Lower lobe of right lung (tissue), 2 donors: ENCODE data around the gene RAPGEF4. TPM values are rescaled to one million over a fixed set of nuclear protein-coding genes. Genes with fewer than 3 reads are reported as not detected.
A peak's percentile ranks its signal among the peaks of the same experiment; 100 is the strongest.

ENCODE experiments used
- ATAC-seq, 2 donors: fragments of 200-7000 bp; cut with Tn5 transposase; one replicate each; pipeline ENCODE4 v1.9.1; 2020 to 2022; ENCODE audit warnings: mild to moderate bottlenecking in 2 of 2, moderate library complexity in 2 of 2
- DNase-seq: peaks from one replicate; pipeline ENCODE4 v3.0.0-alpha.2; 2020
- H3K27ac ChIP-seq: fragments of 200-600 bp; one replicate; pipeline ENCODE4 v1.8.0; 2022
- H3K27me3 ChIP-seq: fragments of 200-600 bp; one replicate; pipeline ENCODE4 v1.8.0; 2022; ENCODE audit warnings: low read depth
- H3K36me3 ChIP-seq: fragments of 200-600 bp; one replicate; pipeline ENCODE4 v1.8.0; 2022; ENCODE audit warnings: mild to moderate bottlenecking
- H3K4me1 ChIP-seq: fragments of 200-600 bp; one replicate; pipeline ENCODE4 v1.8.0; 2022
- H3K4me3 ChIP-seq: fragments of 200-600 bp; one replicate; pipeline ENCODE4 v1.8.0; 2022; ENCODE audit warnings: mild to moderate bottlenecking
- H3K9me3 ChIP-seq: fragments of 200-600 bp; one replicate; pipeline ENCODE4 v1.8.0; 2022
- intact Hi-C: fragments of 100-400 bp; cut with DNase I; formaldehyde crosslinking; loops from one replicate; pipeline ENCODE4 v1.11.0; 2022
- total RNA-seq: library from RNA; stranded (reverse); fragmentation: NEBNext Ultra II Directional; extraction: Animal tissue kit (Norgen Biotek cat#: 25700); gene quantifications from one replicate; pipeline ENCODE4 v1.2.1, GENCODE V29; 2021
- TF ChIP-seq, protein P1 (sequence below): fragments of 200-600 bp; IDR thresholded peaks from one replicate; pipeline ENCODE4 v1.8.0; 2022; ENCODE audit warnings: antibody characterized with exemption, mild to moderate bottlenecking
- donor health status: DM: no; HTN: yes; CAD: no; lungs with severe emphysema.

RAPGEF4 gene
- total RNA-seq, 1 donor from 2014 or later = 14.6 TPM

DNA sequence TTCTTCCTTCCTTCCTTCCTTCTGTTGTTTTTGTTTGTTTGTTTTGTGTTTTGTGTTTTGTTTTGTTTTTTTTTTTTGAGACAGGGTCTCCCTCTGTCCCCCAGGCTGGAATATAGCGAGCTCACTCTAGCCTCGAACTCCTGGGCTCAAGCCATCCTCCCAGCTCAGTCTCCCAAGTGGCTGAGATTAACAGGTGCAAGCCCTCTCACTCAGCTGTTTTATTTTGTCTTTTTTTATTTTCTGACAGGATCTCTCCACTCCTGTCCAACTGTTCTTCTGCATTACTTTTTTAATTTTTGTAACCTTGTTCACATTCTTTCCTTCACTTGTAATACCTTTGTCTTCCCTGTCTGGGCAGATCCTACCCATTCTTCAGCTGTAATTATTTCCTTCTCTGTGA is 363.6 kb downstream of the RAPGEF4 start:
- Histone ChIP-seq H3K36me3 (peaks cover 9% of the 10 kb centered on the region), H3K4me1 (no peaks in the 10 kb centered on the region), H3K4me3 (no peak overlapping the region), H3K27me3 (no peaks in the 10 kb centered on the region), H3K9me3 (no peaks in the 10 kb centered on the region), H3K27ac (no peak overlapping the region)
- DNase-seq (no peak), ATAC-seq (no peak)
- TF ChIP-seq, protein P1, sequence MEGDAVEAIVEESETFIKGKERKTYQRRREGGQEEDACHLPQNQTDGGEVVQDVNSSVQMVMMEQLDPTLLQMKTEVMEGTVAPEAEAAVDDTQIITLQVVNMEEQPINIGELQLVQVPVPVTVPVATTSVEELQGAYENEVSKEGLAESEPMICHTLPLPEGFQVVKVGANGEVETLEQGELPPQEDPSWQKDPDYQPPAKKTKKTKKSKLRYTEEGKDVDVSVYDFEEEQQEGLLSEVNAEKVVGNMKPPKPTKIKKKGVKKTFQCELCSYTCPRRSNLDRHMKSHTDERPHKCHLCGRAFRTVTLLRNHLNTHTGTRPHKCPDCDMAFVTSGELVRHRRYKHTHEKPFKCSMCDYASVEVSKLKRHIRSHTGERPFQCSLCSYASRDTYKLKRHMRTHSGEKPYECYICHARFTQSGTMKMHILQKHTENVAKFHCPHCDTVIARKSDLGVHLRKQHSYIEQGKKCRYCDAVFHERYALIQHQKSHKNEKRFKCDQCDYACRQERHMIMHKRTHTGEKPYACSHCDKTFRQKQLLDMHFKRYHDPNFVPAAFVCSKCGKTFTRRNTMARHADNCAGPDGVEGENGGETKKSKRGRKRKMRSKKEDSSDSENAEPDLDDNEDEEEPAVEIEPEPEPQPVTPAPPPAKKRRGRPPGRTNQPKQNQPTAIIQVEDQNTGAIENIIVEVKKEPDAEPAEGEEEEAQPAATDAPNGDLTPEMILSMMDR = no peak
- intact Hi-C loops = no loop called here

DNA sequence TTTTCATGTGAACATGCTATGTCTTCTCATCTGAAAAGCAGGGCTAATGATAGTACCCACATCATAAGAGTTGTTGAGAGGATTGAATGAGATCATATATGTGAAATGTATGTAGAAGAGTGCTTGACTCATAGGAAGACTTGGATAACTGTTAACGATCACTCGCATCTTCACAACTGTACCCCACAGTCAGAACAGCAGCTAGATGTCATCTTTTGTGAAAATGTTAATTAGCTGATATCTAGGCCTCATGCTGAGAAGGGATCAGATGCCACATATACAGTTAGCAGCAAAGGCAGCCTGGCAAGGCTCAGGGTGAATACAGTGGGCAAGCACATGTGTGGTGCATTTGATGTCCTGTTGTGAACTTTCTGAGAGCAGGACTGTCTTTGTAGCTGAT is 364.2 kb downstream of the RAPGEF4 start:
- no peaks in the 10 kb centered on the region for H3K9me3 ChIP-seq
- TF ChIP-seq, protein P1 = no peak
- no peaks in the 10 kb centered on the region for H3K4me1 ChIP-seq
- H3K27ac ChIP-seq = no peak overlapping the region
- H3K36me3 ChIP-seq = peaks cover 9% of the 10 kb centered on the region
- intact Hi-C loops = no loop called here
- no peak overlapping the region for H3K4me3 ChIP-seq
- H3K27me3 ChIP-seq = no peaks in the 10 kb centered on the region
- ATAC-seq = no peak
- no peak for DNase-seq

DNA sequence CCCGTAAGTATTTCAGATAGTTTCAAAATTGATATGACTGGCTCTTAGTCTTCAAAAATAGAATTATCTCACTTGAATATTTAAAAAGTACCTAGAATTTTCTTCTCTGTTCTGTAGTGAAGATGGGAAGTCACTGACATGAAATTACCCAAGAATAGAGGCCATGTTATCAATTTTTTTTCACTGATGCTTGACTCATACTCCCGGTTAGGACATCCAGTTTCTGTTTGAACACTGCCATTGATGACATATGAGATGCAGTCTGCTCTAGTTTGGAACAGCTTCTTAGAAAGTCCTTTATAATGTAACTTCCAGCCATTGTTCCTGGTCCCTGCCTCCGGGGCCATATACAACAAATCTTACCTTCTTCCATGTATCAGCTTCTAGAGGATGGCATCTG is 366.0 kb downstream of the RAPGEF4 start:
- ATAC-seq = peak in 1 of 2 donors; percentile 35
- H3K27ac ChIP-seq = no peak overlapping the region
- H3K4me1 ChIP-seq = no peaks in the 10 kb centered on the region

More for the DNA sequence above, 366.0 kb downstream of the RAPGEF4 start:
- Histone ChIP-seq H3K27me3 (no peaks in the 10 kb centered on the region), H3K4me3 (no peak overlapping the region), H3K9me3 (no peaks in the 10 kb centered on the region), H3K36me3 (peaks cover 5% of the 10 kb centered on the region)
- TF ChIP-seq, protein P1 = no peak
- no peak for DNase-seq
- intact Hi-C loops = no loop called here

Other genes with a start within 250 kb of the RAPGEF4 start
- gene PDK1, start 179.8 kb upstream of the RAPGEF4 start, total RNA-seq = 9.5 TPM